Measurements from ENCODE around the gene SOBP. TPM values are rescaled to one million over a fixed set of nuclear protein-coding genes. Genes with fewer than 3 reads are reported as not detected.

SOBP gene
- total and polyA plus RNA-seq, 2 experiments from 2014 or later: 1.5 to 3.0 TPM

DNA sequence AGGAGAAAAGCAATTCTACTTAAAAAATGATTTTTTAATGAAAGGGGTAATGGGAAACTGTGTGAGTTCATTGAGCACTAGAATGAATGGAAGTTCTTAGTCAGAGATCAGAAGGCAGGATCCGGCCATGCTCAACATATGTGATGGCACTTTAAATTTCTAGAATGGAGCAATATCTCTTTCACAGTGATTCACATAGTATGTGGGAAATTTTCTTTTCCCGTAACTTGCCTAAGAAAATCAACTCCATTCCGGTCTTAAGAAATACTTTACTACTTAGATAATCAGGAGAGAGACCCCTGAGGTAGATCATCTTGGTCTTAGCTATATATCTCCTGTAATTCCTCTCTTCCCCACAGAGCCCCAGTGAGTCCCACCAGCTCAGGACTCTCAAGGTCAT lies 202.4 kb downstream of the SOBP start (continued):
- TF ChIP-seq, protein P1, sequence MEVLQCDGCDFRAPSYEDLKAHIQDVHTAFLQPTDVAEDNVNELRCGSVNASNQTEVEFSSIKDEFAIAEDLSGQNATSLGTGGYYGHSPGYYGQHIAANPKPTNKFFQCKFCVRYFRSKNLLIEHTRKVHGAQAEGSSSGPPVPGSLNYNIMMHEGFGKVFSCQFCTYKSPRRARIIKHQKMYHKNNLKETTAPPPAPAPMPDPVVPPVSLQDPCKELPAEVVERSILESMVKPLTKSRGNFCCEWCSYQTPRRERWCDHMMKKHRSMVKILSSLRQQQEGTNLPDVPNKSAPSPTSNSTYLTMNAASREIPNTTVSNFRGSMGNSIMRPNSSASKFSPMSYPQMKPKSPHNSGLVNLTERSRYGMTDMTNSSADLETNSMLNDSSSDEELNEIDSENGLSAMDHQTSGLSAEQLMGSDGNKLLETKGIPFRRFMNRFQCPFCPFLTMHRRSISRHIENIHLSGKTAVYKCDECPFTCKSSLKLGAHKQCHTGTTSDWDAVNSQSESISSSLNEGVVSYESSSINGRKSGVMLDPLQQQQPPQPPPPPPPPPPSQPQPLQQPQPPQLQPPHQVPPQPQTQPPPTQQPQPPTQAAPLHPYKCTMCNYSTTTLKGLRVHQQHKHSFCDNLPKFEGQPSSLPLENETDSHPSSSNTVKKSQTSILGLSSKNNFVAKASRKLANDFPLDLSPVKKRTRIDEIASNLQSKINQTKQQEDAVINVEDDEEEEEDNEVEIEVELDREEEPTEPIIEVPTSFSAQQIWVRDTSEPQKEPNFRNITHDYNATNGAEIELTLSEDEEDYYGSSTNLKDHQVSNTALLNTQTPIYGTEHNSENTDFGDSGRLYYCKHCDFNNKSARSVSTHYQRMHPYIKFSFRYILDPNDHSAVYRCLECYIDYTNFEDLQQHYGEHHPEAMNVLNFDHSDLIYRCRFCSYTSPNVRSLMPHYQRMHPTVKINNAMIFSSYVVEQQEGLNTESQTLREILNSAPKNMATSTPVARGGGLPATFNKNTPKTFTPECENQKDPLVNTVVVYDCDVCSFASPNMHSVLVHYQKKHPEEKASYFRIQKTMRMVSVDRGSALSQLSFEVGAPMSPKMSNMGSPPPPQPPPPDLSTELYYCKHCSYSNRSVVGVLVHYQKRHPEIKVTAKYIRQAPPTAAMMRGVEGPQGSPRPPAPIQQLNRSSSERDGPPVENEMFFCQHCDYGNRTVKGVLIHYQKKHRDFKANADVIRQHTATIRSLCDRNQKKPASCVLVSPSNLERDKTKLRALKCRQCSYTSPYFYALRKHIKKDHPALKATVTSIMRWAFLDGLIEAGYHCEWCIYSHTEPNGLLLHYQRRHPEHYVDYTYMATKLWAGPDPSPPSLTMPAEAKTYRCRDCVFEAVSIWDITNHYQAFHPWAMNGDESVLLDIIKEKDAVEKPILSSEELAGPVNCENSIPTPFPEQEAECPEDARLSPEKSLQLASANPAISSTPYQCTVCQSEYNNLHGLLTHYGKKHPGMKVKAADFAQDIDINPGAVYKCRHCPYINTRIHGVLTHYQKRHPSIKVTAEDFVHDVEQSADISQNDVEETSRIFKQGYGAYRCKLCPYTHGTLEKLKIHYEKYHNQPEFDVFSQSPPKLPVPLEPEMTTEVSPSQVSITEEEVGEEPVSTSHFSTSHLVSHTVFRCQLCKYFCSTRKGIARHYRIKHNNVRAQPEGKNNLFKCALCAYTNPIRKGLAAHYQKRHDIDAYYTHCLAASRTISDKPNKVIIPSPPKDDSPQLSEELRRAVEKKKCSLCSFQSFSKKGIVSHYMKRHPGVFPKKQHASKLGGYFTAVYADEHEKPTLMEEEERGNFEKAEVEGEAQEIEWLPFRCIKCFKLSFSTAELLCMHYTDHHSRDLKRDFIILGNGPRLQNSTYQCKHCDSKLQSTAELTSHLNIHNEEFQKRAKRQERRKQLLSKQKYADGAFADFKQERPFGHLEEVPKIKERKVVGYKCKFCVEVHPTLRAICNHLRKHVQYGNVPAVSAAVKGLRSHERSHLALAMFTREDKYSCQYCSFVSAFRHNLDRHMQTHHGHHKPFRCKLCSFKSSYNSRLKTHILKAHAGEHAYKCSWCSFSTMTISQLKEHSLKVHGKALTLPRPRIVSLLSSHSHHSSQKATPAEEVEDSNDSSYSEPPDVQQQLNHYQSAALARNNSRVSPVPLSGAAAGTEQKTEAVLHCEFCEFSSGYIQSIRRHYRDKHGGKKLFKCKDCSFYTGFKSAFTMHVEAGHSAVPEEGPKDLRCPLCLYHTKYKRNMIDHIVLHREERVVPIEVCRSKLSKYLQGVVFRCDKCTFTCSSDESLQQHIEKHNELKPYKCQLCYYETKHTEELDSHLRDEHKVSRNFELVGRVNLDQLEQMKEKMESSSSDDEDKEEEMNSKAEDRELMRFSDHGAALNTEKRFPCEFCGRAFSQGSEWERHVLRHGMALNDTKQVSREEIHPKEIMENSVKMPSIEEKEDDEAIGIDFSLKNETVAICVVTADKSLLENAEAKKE (CRISPR knock-in tag; IDR thresholded peaks at IDR 0.05): no peak
- TF ChIP-seq EZH2phosphoT487 (IDR thresholded peaks at IDR 0.05; ENCODE audit: unreplicated experiment): no peak
- TF ChIP-seq, protein P2, sequence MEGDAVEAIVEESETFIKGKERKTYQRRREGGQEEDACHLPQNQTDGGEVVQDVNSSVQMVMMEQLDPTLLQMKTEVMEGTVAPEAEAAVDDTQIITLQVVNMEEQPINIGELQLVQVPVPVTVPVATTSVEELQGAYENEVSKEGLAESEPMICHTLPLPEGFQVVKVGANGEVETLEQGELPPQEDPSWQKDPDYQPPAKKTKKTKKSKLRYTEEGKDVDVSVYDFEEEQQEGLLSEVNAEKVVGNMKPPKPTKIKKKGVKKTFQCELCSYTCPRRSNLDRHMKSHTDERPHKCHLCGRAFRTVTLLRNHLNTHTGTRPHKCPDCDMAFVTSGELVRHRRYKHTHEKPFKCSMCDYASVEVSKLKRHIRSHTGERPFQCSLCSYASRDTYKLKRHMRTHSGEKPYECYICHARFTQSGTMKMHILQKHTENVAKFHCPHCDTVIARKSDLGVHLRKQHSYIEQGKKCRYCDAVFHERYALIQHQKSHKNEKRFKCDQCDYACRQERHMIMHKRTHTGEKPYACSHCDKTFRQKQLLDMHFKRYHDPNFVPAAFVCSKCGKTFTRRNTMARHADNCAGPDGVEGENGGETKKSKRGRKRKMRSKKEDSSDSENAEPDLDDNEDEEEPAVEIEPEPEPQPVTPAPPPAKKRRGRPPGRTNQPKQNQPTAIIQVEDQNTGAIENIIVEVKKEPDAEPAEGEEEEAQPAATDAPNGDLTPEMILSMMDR (conservative IDR thresholded peaks at IDR 0.05; ENCODE audit: low read depth in 2 of 2): no peak

DNA sequence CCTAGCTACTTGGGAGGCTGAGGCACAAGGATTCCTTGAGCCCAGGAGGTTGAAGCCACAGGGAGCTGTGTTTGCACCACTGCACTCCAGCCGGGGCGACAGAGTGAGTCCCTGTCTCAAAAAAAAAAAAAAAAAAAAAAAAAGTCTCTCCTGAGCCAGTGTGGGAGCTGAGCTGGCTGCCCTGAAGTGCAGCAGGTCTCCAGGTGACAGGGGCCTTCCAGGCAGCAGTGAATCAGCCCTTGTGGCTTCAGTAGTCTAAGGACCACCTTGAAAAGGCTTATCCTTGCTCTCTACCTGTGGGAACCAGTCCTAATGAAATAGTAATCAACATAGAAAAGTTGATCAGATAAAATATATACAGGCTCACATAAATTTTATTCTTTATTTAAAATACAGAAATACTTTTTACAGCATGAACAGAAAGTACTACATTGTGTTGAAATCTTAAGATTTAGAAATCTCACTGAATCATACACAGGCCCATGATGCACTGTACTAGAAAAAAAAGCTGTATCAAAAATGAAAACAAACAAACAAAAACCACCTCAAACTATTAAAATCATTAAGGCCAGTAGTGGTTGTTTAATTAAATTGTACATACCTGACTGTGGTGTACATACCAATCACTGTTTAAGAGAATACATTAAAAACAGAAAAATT lies 205.3 kb downstream of the SOBP start:
- no peaks in the 10 kb centered on the region for H3K27me3 ChIP-seq (ENCODE audit: insufficient read depth)
- TF ChIP-seq, protein P3, sequence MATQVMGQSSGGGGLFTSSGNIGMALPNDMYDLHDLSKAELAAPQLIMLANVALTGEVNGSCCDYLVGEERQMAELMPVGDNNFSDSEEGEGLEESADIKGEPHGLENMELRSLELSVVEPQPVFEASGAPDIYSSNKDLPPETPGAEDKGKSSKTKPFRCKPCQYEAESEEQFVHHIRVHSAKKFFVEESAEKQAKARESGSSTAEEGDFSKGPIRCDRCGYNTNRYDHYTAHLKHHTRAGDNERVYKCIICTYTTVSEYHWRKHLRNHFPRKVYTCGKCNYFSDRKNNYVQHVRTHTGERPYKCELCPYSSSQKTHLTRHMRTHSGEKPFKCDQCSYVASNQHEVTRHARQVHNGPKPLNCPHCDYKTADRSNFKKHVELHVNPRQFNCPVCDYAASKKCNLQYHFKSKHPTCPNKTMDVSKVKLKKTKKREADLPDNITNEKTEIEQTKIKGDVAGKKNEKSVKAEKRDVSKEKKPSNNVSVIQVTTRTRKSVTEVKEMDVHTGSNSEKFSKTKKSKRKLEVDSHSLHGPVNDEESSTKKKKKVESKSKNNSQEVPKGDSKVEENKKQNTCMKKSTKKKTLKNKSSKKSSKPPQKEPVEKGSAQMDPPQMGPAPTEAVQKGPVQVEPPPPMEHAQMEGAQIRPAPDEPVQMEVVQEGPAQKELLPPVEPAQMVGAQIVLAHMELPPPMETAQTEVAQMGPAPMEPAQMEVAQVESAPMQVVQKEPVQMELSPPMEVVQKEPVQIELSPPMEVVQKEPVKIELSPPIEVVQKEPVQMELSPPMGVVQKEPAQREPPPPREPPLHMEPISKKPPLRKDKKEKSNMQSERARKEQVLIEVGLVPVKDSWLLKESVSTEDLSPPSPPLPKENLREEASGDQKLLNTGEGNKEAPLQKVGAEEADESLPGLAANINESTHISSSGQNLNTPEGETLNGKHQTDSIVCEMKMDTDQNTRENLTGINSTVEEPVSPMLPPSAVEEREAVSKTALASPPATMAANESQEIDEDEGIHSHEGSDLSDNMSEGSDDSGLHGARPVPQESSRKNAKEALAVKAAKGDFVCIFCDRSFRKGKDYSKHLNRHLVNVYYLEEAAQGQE (IDR thresholded peaks at IDR 0.05; ENCODE audit: unreplicated experiment): no peak
- TF ChIP-seq, protein P4, sequence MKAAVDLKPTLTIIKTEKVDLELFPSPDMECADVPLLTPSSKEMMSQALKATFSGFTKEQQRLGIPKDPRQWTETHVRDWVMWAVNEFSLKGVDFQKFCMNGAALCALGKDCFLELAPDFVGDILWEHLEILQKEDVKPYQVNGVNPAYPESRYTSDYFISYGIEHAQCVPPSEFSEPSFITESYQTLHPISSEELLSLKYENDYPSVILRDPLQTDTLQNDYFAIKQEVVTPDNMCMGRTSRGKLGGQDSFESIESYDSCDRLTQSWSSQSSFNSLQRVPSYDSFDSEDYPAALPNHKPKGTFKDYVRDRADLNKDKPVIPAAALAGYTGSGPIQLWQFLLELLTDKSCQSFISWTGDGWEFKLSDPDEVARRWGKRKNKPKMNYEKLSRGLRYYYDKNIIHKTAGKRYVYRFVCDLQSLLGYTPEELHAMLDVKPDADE (IDR thresholded peaks at IDR 0.05): no peak
- Mint-ChIP-seq H3K36me3 (ENCODE audit: low read depth) (peaks cover 4% of the 10 kb centered on the region; the same call in 1 of the 3 replicates), H3K9me3 (peaks cover 8% of the 10 kb centered on the region; the same call in 2 of the 3 replicates), H3K4me1 (peaks cover 36% of the 10 kb centered on the region), H3K27ac (no peak overlapping the region), H3K27me3 (ENCODE audit: insufficient read depth, low read depth, poor library complexity) (peaks cover 11% of the 10 kb centered on the region), H3K4me3 (no peak overlapping the region)
- no peak overlapping the region for H3K4me3 ChIP-seq
- no peaks in the 10 kb centered on the region for H4K20me1 ChIP-seq (replicated peaks; ENCODE audit: insufficient read depth)
- H3K79me2 ChIP-seq (replicated peaks; ENCODE audit: insufficient read depth): no peaks in the 10 kb centered on the region
- no peak overlapping the region for H3K27ac ChIP-seq (ENCODE audit: low read depth)
- DNase-seq (ENCODE audit: low spot score) (no peak), ATAC-seq (no peak)
- H3K9me2 ChIP-seq (ENCODE audit: insufficient read depth): peaks cover 6% of the 10 kb centered on the region; the same call in 1 of the 2 replicates
- no peaks in the 10 kb centered on the region for H3F3A ChIP-seq (replicated peaks; ENCODE audit: low read depth)
- peaks cover 20% of the 10 kb centered on the region for H3K4me1 ChIP-seq (ENCODE audit: insufficient read depth)
- H2AFZ ChIP-seq: no peak overlapping the region
- H3K36me3 ChIP-seq (ENCODE audit: insufficient read depth): no peaks in the 10 kb centered on the region
- no peak overlapping the region for H3K4me2 ChIP-seq
